HCT116 (cell line): ENCODE data around the gene TRPM4. TPM values are rescaled to one million over a fixed set of nuclear protein-coding genes. Genes with fewer than 3 reads are reported as not detected.

Experiments
- ATAC-seq: fragments of 200-7000 bp; cut with Tn5 transposase; 2 replicates; pipeline ENCODE4 v1.9.1; 2020; ENCODE audit warnings: mild to moderate bottlenecking, moderate library complexity
- BruUV-seq: library from RNA; stranded (reverse); fragments of 400-500 nt; replicated peaks from 2 replicates; lab custom pipeline; 2021; lab: Mats Ljungman, UMichigan
- CTCF ChIA-PET: fragments of 300-600 bp; sonication (Branson Sonifier 250); formaldehyde crosslinking; loops from one replicate; lab custom pipeline; 2021; ENCODE audit warnings: antibody characterized with exemption; lab: Charles Lee
- POLR2A ChIA-PET: fragments of 300-600, 350-600 bp; sonication (Branson Sonifier 250); formaldehyde crosslinking; loops from one replicate; lab custom pipeline; 2021; ENCODE audit warnings: antibody characterized with exemption; lab: Charles Lee
- RAD21 ChIA-PET, 2 experiments: fragments of 300-600 bp; sonication (Branson Sonifier 250); formaldehyde crosslinking; loops; one replicate each; lab custom pipeline; 2023; ENCODE audit warnings: low total read pairs in 2 of 2; ENCODE audit not compliant: uncharacterized antibody in 2 of 2, unreplicated experiment in 2 of 2, low non-redundant PET in 1 of 2; lab: Charles Lee
- DNase-seq: peaks from one replicate; pipeline ENCODE4 v3.0.0-alpha.2; 2010; ENCODE audit warnings: low read depth, low spot score
- H2AFZ ChIP-seq: fragments of 200-600 bp; shearing (Covaris generic), sonication (generic); 2 replicates; pipeline ENCODE4 v1.6.1; 2017; ENCODE audit warnings: low read depth, mixed run types, mixed read lengths, antibody characterized with exemption, low read length; ENCODE audit not compliant: poor library complexity, severe bottlenecking
- H3K27ac ChIP-seq: 2 replicates; pipeline ENCODE4 v1.5.1; 2012; ENCODE audit warnings: low read depth, low read length
- H3K27me3 ChIP-seq: fragments of 200-600 bp; sonication (generic); 2 replicates; pipeline ENCODE4 v1.6.1; 2016; ENCODE audit warnings: mixed run types, low read length, mixed read lengths; ENCODE audit not compliant: insufficient read depth
- H3K36me3 ChIP-seq, 2 experiments: fragments of 200-500 bp in 1 of 2; fragments of 200-600 bp in 1 of 2; sonication (Bioruptor generic) in 1 of 2; sonication (generic) in 1 of 2; 2 replicates each; pipeline versions ENCODE4 v1.5.1 to v1.6.1; 2014 to 2016; ENCODE audit warnings: low read length in 2 of 2, inconsistent platforms in 1 of 2, mixed read lengths in 1 of 2, mixed run types in 1 of 2; ENCODE audit not compliant: insufficient read depth in 2 of 2, control insufficient read depth in 1 of 2
- H3K4me1 ChIP-seq, 2 experiments: fragments of 200-600 bp in 1 of 2; sonication (generic) in 1 of 2; 2 replicates each; pipeline versions ENCODE4 v1.5.1 to v1.6.1; 2012 to 2017; ENCODE audit warnings: low read length in 2 of 2, inconsistent platforms in 1 of 2, mild to moderate bottlenecking in 1 of 2, mixed read lengths in 1 of 2, mixed run types in 1 of 2, moderate library complexity in 1 of 2; ENCODE audit not compliant: insufficient read depth in 2 of 2, control insufficient read depth in 1 of 2
- H3K4me2 ChIP-seq: fragments of 200-600 bp; sonication (generic); 2 replicates; pipeline ENCODE4 v1.6.1; 2017; ENCODE audit warnings: mixed run types, low read length, mixed read lengths
- H3K4me3 ChIP-seq, 2 experiments: fragments of 200-600 bp in 1 of 2; sonication (generic) in 1 of 2; replicated peaks in 1 of 2; 2 replicates each; pipeline ENCODE4 v1.5.1; 2011 to 2016; ENCODE audit warnings: low read length in 2 of 2, control low read depth in 1 of 2, low read depth in 1 of 2, mild to moderate bottlenecking in 1 of 2, mixed read lengths in 1 of 2, mixed run types in 1 of 2
- H3K79me2 ChIP-seq: fragments of 200-600 bp; sonication (generic); 2 replicates; pipeline ENCODE4 v1.6.1; 2017; ENCODE audit warnings: mild to moderate bottlenecking, mixed run types, low read length, moderate library complexity, mixed read lengths; ENCODE audit not compliant: insufficient read depth
- H3K9ac ChIP-seq: fragments of 200-600 bp; sonication (generic); 2 replicates; pipeline ENCODE4 v1.6.1; 2016; ENCODE audit warnings: low read length, mixed read lengths
- H3K9me2 ChIP-seq: fragments of 200-600 bp; sonication (generic), shearing (Covaris generic); 2 replicates; pipeline ENCODE4 v1.6.1; 2017; ENCODE audit warnings: mixed run types, mild to moderate bottlenecking, moderate library complexity; ENCODE audit not compliant: insufficient read depth
- H3K9me3 ChIP-seq, 2 experiments: fragments of 200-500 bp in 1 of 2; fragments of 200-600 bp in 1 of 2; sonication (Bioruptor generic) in 1 of 2; sonication (generic) in 1 of 2; 2 replicates each; pipeline ENCODE4 v1.6.1; 2014 to 2017; ENCODE audit warnings: low read length in 2 of 2, mixed read lengths in 2 of 2, inconsistent platforms in 1 of 2, low read depth in 1 of 2, mild to moderate bottlenecking in 1 of 2, mixed run types in 1 of 2, moderate library complexity in 1 of 2; ENCODE audit not compliant: control insufficient read depth in 1 of 2, insufficient read depth in 1 of 2
- H4K20me1 ChIP-seq: fragments of 200-600 bp; sonication (generic), shearing (Covaris generic); 2 replicates; pipeline ENCODE4 v1.6.1; 2017; ENCODE audit warnings: mixed run types, mild to moderate bottlenecking, moderate library complexity; ENCODE audit not compliant: insufficient read depth
- ATF3 ChIP-seq: IDR thresholded peaks from 2 replicates; pipeline ENCODE4 v1.6.1; 2012
- CBX3 ChIP-seq: IDR thresholded peaks from 2 replicates; pipeline ENCODE4 v1.6.1; 2012; ENCODE audit warnings: low read depth
- CEBPB ChIP-seq: IDR thresholded peaks from 2 replicates; pipeline ENCODE4 v1.6.1; 2012; ENCODE audit warnings: low read depth
- CTCF ChIP-seq, 3 experiments: fragments of 200-600 bp in 1 of 3; sonication (generic) in 1 of 3; IDR thresholded peaks in 2 of 3; conservative IDR thresholded peaks in 1 of 3; 2 replicates each; pipeline ENCODE4 v1.5.1; 2012 to 2017; ENCODE audit warnings: low read depth in 2 of 3, low read length in 2 of 3, antibody characterized with exemption in 1 of 3, borderline replicate concordance in 1 of 3, control low read depth in 1 of 3, mild to moderate bottlenecking in 1 of 3, mixed read lengths in 1 of 3, mixed run types in 1 of 3, moderate library complexity in 1 of 3; ENCODE audit not compliant: insufficient read depth in 1 of 3
- EGR1 ChIP-seq: IDR thresholded peaks from 2 replicates; pipeline ENCODE4 v1.6.1; 2012; ENCODE audit warnings: low read depth
- ELF1 ChIP-seq: IDR thresholded peaks from 2 replicates; pipeline ENCODE4 v1.6.1; 2012; ENCODE audit warnings: low read depth, borderline replicate concordance
- EZH2phosphoT487 ChIP-seq: fragments of 200-600 bp; IDR thresholded peaks from 2 replicates; pipeline ENCODE4 v1.6.1; 2018; ENCODE audit warnings: antibody characterized with exemption, borderline replicate concordance
- FOSL1 ChIP-seq: IDR thresholded peaks from 2 replicates; pipeline ENCODE4 v1.6.1; 2012; ENCODE audit warnings: low read depth
- JUND ChIP-seq: IDR thresholded peaks from 2 replicates; pipeline ENCODE4 v1.6.1; 2012
- MAX ChIP-seq: IDR thresholded peaks from 2 replicates; pipeline ENCODE4 v1.6.1; 2012
- POLR2A ChIP-seq: IDR thresholded peaks from 2 replicates; pipeline ENCODE4 v1.7.0; 2011; ENCODE audit warnings: borderline replicate concordance; ENCODE audit not compliant: insufficient read depth, insufficient read length; ENCODE audit errors: extremely low read depth
- POLR2AphosphoS5 ChIP-seq: IDR thresholded peaks from 2 replicates; pipeline ENCODE4 v1.6.1; 2011; ENCODE audit warnings: mild to moderate bottlenecking, low read depth, low read length, moderate library complexity
- RAD21 ChIP-seq: IDR thresholded peaks from 2 replicates; pipeline ENCODE4 v1.6.1; 2012; ENCODE audit warnings: low read depth, mild to moderate bottlenecking
- SIN3A ChIP-seq: IDR thresholded peaks from 2 replicates; pipeline ENCODE4 v1.6.1; 2012; ENCODE audit warnings: low read depth
- SRF ChIP-seq: IDR thresholded peaks from 2 replicates; pipeline ENCODE4 v1.6.1; 2012; ENCODE audit warnings: low read depth
- YY1 ChIP-seq: IDR thresholded peaks from 2 replicates; pipeline ENCODE4 v1.6.1; 2011; ENCODE audit warnings: low read length, low read depth, moderate library complexity, mild to moderate bottlenecking; ENCODE audit not compliant: insufficient replicate concordance; ENCODE audit errors: extremely low read depth
- ZFX ChIP-seq: fragments of 450-650 bp; IDR thresholded peaks from 2 replicates; pipeline ENCODE4 v1.6.1; 2017
- ZNF274 ChIP-seq: fragments of 200-500 bp; sonication (Bioruptor generic); IDR thresholded peaks from 2 replicates; pipeline ENCODE4 v1.6.1; 2014; ENCODE audit warnings: mild to moderate bottlenecking, low read depth, low read length, inconsistent platforms
- intact Hi-C: fragments of 100-400 bp; cut with micrococcal nuclease; formaldehyde crosslinking; loops from 2 replicates; pipeline ENCODE4 v1.10.0; 2022
- total RNA-seq: library from RNA; stranded (reverse); gene quantifications from one replicate; pipeline ENCODE4 v1.2.1, GENCODE V29; 2021; ENCODE audit not compliant: unreplicated experiment

Gene TRPM4
- total RNA-seq, 1 experiment from 2014 or later, result 44.2 TPM

- TF ChIP-seq YY1 (no peak), EGR1 (no peak)
Measured at GRCh38 chr19:49210108-49210900, 52.7 kb downstream of the TRPM4 start (continued).

GRCh38 chr19:49210901-49211451 lies 53.4 kb downstream of the TRPM4 start:
- no peak overlapping the region for H3K9ac ChIP-seq
- no peak overlapping the region for H3K4me3 ChIP-seq
- no peaks in the 10 kb centered on the region for H4K20me1 ChIP-seq
- intact Hi-C loops, result no loop called here
- TF ChIP-seq EZH2phosphoT487, result no peak
- TF ChIP-seq ZNF274, result no peak
- no peak for TF ChIP-seq CEBPB
- no peak for TF ChIP-seq EGR1
- TF ChIP-seq CBX3, result no peak
- TF ChIP-seq ZFX, result no peak
- TF ChIP-seq RAD21, result no peak
- no peak for TF ChIP-seq CTCF (IDR thresholded peaks at IDR 0.05 in 2 of 3, conservative IDR thresholded peaks at IDR 0.05 in 1 of 3; ENCODE audit: borderline replicate concordance in 1 of 3, insufficient read depth in 1 of 3, low read depth in 2 of 3, low read length in 2 of 3)
- no peak for TF ChIP-seq ATF3
- TF ChIP-seq ELF1, result no peak
- TF ChIP-seq POLR2AphosphoS5, result no peak
- TF ChIP-seq POLR2A, result no peak
- no peak for TF ChIP-seq YY1
- no peak for TF ChIP-seq FOSL1
- TF ChIP-seq SRF, result no peak
- TF ChIP-seq JUND, result no peak
- TF ChIP-seq SIN3A, result no peak
- no peak for TF ChIP-seq MAX
- no peaks in the 10 kb centered on the region for H3K79me2 ChIP-seq
- H2AFZ ChIP-seq, result no peak overlapping the region
- peaks cover 10 to 13% of the 10 kb centered on the region in 2 experiments for H3K4me1 ChIP-seq
- H3K4me2 ChIP-seq, result no peak overlapping the region
- POLR2A ChIA-PET, result interaction anchor here (0.5 kb wide), 1 partner anchor 428 kb away, joined by 3 read pairs; no protein-coding TSS in a partner anchor
- BruUV-seq, result TSS peak; percentile 33
- DNase-seq, result no peak
- peaks cover 0 to 9% of the 10 kb centered on the region in 2 experiments; a peak in 2 of 4 replicates for H3K36me3 ChIP-seq
- H3K9me2 ChIP-seq, result no peaks in the 10 kb centered on the region
- RAD21 ChIA-PET, result interaction anchor here in 1 of 2 experiments (0.7 kb wide), 1 partner anchor 238 kb away, joined by 3 read pairs; no protein-coding TSS in a partner anchor
- ATAC-seq, result no peak
- CTCF ChIA-PET, result interaction anchor here (0.7 kb wide), 1 partner anchor 113 kb away, joined by 3 read pairs; no protein-coding TSS in a partner anchor
- H3K9me3 ChIP-seq, result no peaks in the 10 kb centered on the region
- no peaks in the 10 kb centered on the region for H3K27me3 ChIP-seq
- H3K27ac ChIP-seq, result no peak overlapping the region
